ENCODE measurements around the gene ADGRF1. TPM values are rescaled to one million over a fixed set of nuclear protein-coding genes. Genes with fewer than 3 reads are reported as not detected.
"Not testable (repeated sequence)": the region's sequence is repeated elsewhere in the genome, so short reads cannot be mapped to it uniquely, and the experiment has no call there.

The ADGRF1 gene
- total and polyA plus RNA-seq, 12 donors = not detected

- peak; percentile 64 to 92 (median 82) for ATAC-seq
- peak overlapping the region in 8 of 10 donors; percentile 2 to 82 (median 42) for H3K27ac ChIP-seq
- peak overlapping the region in 3 of 10 donors; percentile 2 to 8 (median 5) for H3K4me3 ChIP-seq
- peaks cover 2 to 35% (median 23%) of the 10 kb centered on the region in 9 donors for H3K4me1 ChIP-seq
- H3K27me3 ChIP-seq, H3K36me3 ChIP-seq, H3K9me3 ChIP-seq: not testable (repeated sequence)
- peak in 1 of 2 donors; percentile 35 for DNase-seq
- intact Hi-C loops (cut with DNase I) = loop anchor here in 7 of 10 donors (1.0 to 10.0 kb wide), 5 partner anchors 54 to 324 kb away; partner anchors contain the start of gene ADGRF1 (in 1 of the 7)
- WGBS, 2 donors = 34 to 43% methylated on average over 6 of the region's 6 CpGs
- peak; percentile 41 to 81 (median 71) for TF ChIP-seq CTCF (IDR thresholded peaks at IDR 0.05)
These were observed 51.2 kb downstream of the ADGRF1 start for GRCh38 chr6:46990818-46991510.

- Histone ChIP-seq H3K27ac (peak overlapping the region in 9 of 10 donors; percentile 1 to 82 (median 33)), H3K27me3 (no peaks in the 10 kb centered on the region), H3K9me3 (no peaks in the 10 kb centered on the region), H3K4me3 (peak overlapping the region in 2 of 10 donors; percentile 2 to 5), H3K4me1 (peaks cover 2 to 42% (median 23%) of the 10 kb centered on the region in 9 donors), H3K36me3 (no peaks in the 10 kb centered on the region)
- TF ChIP-seq CTCF (IDR thresholded peaks at IDR 0.05) = no peak
- 52 to 71% methylated on average over 6 of the region's 6 CpGs for WGBS, 2 donors
- intact Hi-C loops (cut with DNase I) = loop anchor here in 6 of 10 donors (1.0 to 10.0 kb wide), 5 partner anchors 55 to 325 kb away; partner anchors contain the start of gene ADGRF1 (in 1 of the 6)
- peak; percentile 26 to 35 for DNase-seq
- ATAC-seq = peak; percentile 29 to 80 (median 62)
These were observed 52.0 kb downstream of the ADGRF1 start for GRCh38 chr6:46990031-46990644.

DNA sequence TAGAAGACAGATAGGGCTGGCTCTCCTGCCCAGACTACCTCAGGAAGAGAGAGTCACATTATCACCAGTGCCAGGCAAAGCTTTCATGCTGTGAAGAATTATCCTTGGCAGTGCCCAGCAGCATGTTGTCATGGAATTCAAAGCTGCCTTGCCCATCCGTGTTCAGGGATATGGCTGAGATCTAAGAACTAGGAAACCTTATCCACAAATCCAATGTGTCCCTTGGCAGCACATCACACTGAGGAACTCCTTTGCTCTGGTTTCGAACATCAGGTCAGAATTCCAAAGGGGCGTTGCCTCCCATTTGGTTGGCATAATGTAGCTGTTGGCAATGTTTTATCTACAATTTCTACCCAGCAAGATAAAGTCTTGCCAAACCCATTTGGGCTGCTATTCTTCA, 52.7 kb downstream of the ADGRF1 start:
- Histone ChIP-seq H3K27me3 (no peaks in the 10 kb centered on the region), H3K9me3 (no peaks in the 10 kb centered on the region), H3K36me3 (no peaks in the 10 kb centered on the region), H3K4me1 (peaks cover 2 to 47% (median 23%) of the 10 kb centered on the region in 9 donors), H3K4me3 (no peak overlapping the region), H3K27ac (peak overlapping the region in 3 of 10 donors; percentile 51 to 82 (median 72))
- TF ChIP-seq CTCF (IDR thresholded peaks at IDR 0.05) = no peak
- ATAC-seq (peak in 6 of 8 donors; percentile 14 to 38 (median 22)), DNase-seq (no peak)
- intact Hi-C loops (cut with DNase I) = loop anchor here in 5 of 10 donors (1.0 to 10.0 kb wide), 7 partner anchors 37 to 142 kb away; no protein-coding TSS in a partner anchor
- 37 to 40% methylated on average over 3 of the region's 3 CpGs for WGBS, 2 donors

GRCh38 chr6:46985943-46986342, 56.2 kb downstream of the ADGRF1 start:
- DNase-seq (no peak), ATAC-seq (peak in 2 of 8 donors; percentile 19 to 50)
- Histone ChIP-seq H3K27me3 (no peaks in the 10 kb centered on the region), H3K4me1 (peaks cover 2 to 51% (median 21%) of the 10 kb centered on the region in 9 donors), H3K36me3 (no peaks in the 10 kb centered on the region), H3K4me3 (no peak overlapping the region), H3K9me3 (no peaks in the 10 kb centered on the region), H3K27ac (peak overlapping the region in 1 of 10 donors; percentile 19)
- intact Hi-C loops (cut with DNase I) = loop anchor here in 6 of 10 donors (2.0 to 10.0 kb wide), 6 partner anchors 23 to 139 kb away; no protein-coding TSS in a partner anchor
- no peak for TF ChIP-seq CTCF (IDR thresholded peaks at IDR 0.05)
- WGBS, 2 donors = 77 to 85% methylated on average over 3 of the region's 3 CpGs

Data from heart right ventricle (tissue), 16 donors.